ENCODE results near the gene CRB2. TPM values are rescaled to one million over a fixed set of nuclear protein-coding genes. Genes with fewer than 3 reads are reported as not detected.
A peak's percentile ranks its signal among the peaks of the same experiment; 100 is the strongest.
"Not testable (repeated sequence)": the region's sequence is repeated elsewhere in the genome, so short reads cannot be mapped to it uniquely, and the experiment has no call there.

CRB2 gene
- total RNA-seq, 1 donor from 2014 or later, result 0.79 TPM

GRCh38 chr9:123326187-123326586 is 29.8 kb upstream of the CRB2 start:
- intact Hi-C loops (cut with micrococcal nuclease), result no loop called here
- ATAC-seq (no peak), DNase-seq (no peak)

- ATAC-seq (no peak), DNase-seq (no peak)
- intact Hi-C loops (cut with micrococcal nuclease), result no loop called here
These were observed 29.3 kb upstream of the CRB2 start for GRCh38 chr9:123326662-123327093.

- no peak for ATAC-seq
- no peak for DNase-seq
- intact Hi-C loops (cut with micrococcal nuclease), result no loop called here
These were observed 28.3 kb upstream of the CRB2 start for GRCh38 chr9:123327697-123328100.

- DNase-seq (no peak), ATAC-seq (no peak)
- intact Hi-C loops (cut with micrococcal nuclease), result no loop called here
These were observed 26.6 kb upstream of the CRB2 start for GRCh38 chr9:123329329-123329955.

- intact Hi-C loops (cut with micrococcal nuclease), result no loop called here
- ATAC-seq, result no peak
- no peak for DNase-seq
These were observed 24.5 kb upstream of the CRB2 start for GRCh38 chr9:123331346-123332060.

GRCh38 chr9:123333058-123333669 is 22.8 kb upstream of the CRB2 start:
- not testable (repeated sequence) for DNase-seq, ATAC-seq

GRCh38 chr9:123334639-123335038 is 21.4 kb upstream of the CRB2 start:
- ATAC-seq, result no peak
- DNase-seq, result no peak
- intact Hi-C loops (cut with micrococcal nuclease), result no loop called here

More at GRCh38 chr9:123333058-123333669, 22.8 kb upstream of the CRB2 start:
- intact Hi-C loops (cut with micrococcal nuclease), result not testable (repeated sequence)

GRCh38 chr9:123335193-123335985 is 20.6 kb upstream of the CRB2 start:
- intact Hi-C loops (cut with micrococcal nuclease), result no loop called here
- ATAC-seq (no peak), DNase-seq (no peak)

GRCh38 chr9:123335986-123336329 is 20.0 kb upstream of the CRB2 start:
- ATAC-seq, result no peak
- intact Hi-C loops (cut with micrococcal nuclease), result no loop called here
- no peak for DNase-seq

- ATAC-seq, result no peak
These were observed 19.5 kb upstream of the CRB2 start for GRCh38 chr9:123336449-123336848.

GRCh38 chr9:123336959-123337358 is 19.0 kb upstream of the CRB2 start:
- ATAC-seq, result no peak
- no peak for DNase-seq
- intact Hi-C loops (cut with micrococcal nuclease), result no loop called here

More at GRCh38 chr9:123336449-123336848, 19.5 kb upstream of the CRB2 start:
- intact Hi-C loops (cut with micrococcal nuclease), result no loop called here
- no peak for DNase-seq

GRCh38 chr9:123337971-123338370 is 18.0 kb upstream of the CRB2 start:
- DNase-seq (no peak), ATAC-seq (no peak)
- intact Hi-C loops (cut with micrococcal nuclease), result no loop called here

GRCh38 chr9:123338710-123339665 is 17.0 kb upstream of the CRB2 start:
- DNase-seq (peak; percentile 61), ATAC-seq (peak; percentile 78)
- intact Hi-C loops (cut with micrococcal nuclease), result no loop called here

- ATAC-seq (peak; percentile 82), DNase-seq (peak; percentile 70)
- intact Hi-C loops (cut with micrococcal nuclease), result no loop called here
These were observed 16.1 kb upstream of the CRB2 start for GRCh38 chr9:123339666-123340510.

- no peak for DNase-seq
- intact Hi-C loops (cut with micrococcal nuclease), result no loop called here
These were observed 14.2 kb upstream of the CRB2 start for GRCh38 chr9:123341816-123342215.

GRCh38 chr9:123342247-123342646 is 13.8 kb upstream of the CRB2 start:
- ATAC-seq (no peak), DNase-seq (no peak)
- intact Hi-C loops (cut with micrococcal nuclease), result no loop called here

More at GRCh38 chr9:123341816-123342215, 14.2 kb upstream of the CRB2 start:
- ATAC-seq, result no peak

GRCh38 chr9:123343443-123344191 is 12.4 kb upstream of the CRB2 start:
- intact Hi-C loops (cut with micrococcal nuclease), result no loop called here
- DNase-seq, result no peak
- ATAC-seq, result no peak
